ENCODE results near the gene SPINDOC. TPM values are rescaled to one million over a fixed set of nuclear protein-coding genes. Genes with fewer than 3 reads are reported as not detected.

Gene SPINDOC
- polyA plus RNA-seq, 4 donors: 28.4 to 37.0 (median 29.2) TPM

GRCh38 chr11:63876616-63877015, 63.4 kb downstream of the SPINDOC start:
- no peak for DNase-seq (ENCODE audit: low read depth in 4 of 4, low spot score in 3 of 4)

Other genes with a start within 250 kb of the SPINDOC start
- gene PLAAT3, start 199.0 kb upstream of the SPINDOC start, polyA plus RNA-seq (ENCODE audit: insufficient read length in 4 of 4): 10 to 100 TPM; 11.4 to 21.1 (median 16.6) TPM
- 10 to 100 TPM; 16.0 to 21.0 (median 19.2) TPM for gene ATL3, start 142.1 kb upstream of the SPINDOC start, polyA plus RNA-seq (ENCODE audit: insufficient read length in 4 of 4)
- 100 to 1,000 TPM; 172 to 196 (median 184) TPM for gene RTN3, start 132.0 kb upstream of the SPINDOC start, polyA plus RNA-seq (ENCODE audit: insufficient read length in 4 of 4)
- 10 to 100 TPM; 48.6 to 51.1 (median 49.1) TPM for gene ZFTA, start 44.7 kb upstream of the SPINDOC start, polyA plus RNA-seq (ENCODE audit: insufficient read length in 4 of 4)
- 10 to 100 TPM; 31.5 to 39.5 (median 36.9) TPM for gene MARK2, start 25.7 kb downstream of the SPINDOC start, polyA plus RNA-seq (ENCODE audit: insufficient read length in 4 of 4)
- 10 to 100 TPM; 10.5 to 14.5 (median 13.1) TPM for gene RCOR2, start 103.7 kb downstream of the SPINDOC start, polyA plus RNA-seq (ENCODE audit: insufficient read length in 4 of 4)
- gene NAA40, start 125.5 kb downstream of the SPINDOC start, polyA plus RNA-seq (ENCODE audit: insufficient read length in 4 of 4): 10 to 100 TPM; 30.3 to 36.5 (median 32.0) TPM
- 100 to 1,000 TPM; 224 to 368 (median 262) TPM for gene COX8A, start 161.2 kb downstream of the SPINDOC start, polyA plus RNA-seq (ENCODE audit: insufficient read length in 4 of 4)
- gene OTUB1, start 173.0 kb downstream of the SPINDOC start, polyA plus RNA-seq (ENCODE audit: insufficient read length in 4 of 4): 100 to 1,000 TPM; 102 to 109 (median 106) TPM
- 1 to 10 TPM; 2.6 to 4.1 (median 3.1) TPM for gene FLRT1, start 222.5 kb downstream of the SPINDOC start, polyA plus RNA-seq (ENCODE audit: insufficient read length in 4 of 4)

Data from right renal pelvis (tissue), 4 donors.